GM23338 (cell line): ENCODE measurements around the gene ACOX2. TPM values are rescaled to one million over a fixed set of nuclear protein-coding genes. Genes with fewer than 3 reads are reported as not detected.

Experiments
- ATAC-seq: fragments of 200-7000 bp; cut with Tn5 transposase; 3 replicates; pipeline ENCODE4 v1.9.1; 2020
- DNase-seq: peaks from one replicate; pipeline ENCODE4 v3.0.0-alpha.2; 2015; ENCODE audit warnings: low spot score
- H2AFZ ChIP-seq: fragments of 200-600 bp; sonication (generic); 2 replicates; pipeline ENCODE4 v1.8.0; 2016; ENCODE audit warnings: antibody characterized with exemption, mild to moderate bottlenecking, moderate library complexity
- H3F3A ChIP-seq: fragments of 200-600 bp; sonication (generic); replicated peaks from 2 replicates; pipeline ENCODE4 v1.8.0; 2017; ENCODE audit warnings: antibody characterized with exemption, mixed run types, low read depth
- H3K27ac ChIP-seq: fragments of 200-600 bp; sonication (generic); 2 replicates; pipeline ENCODE4 v1.6.1; 2016; ENCODE audit warnings: low read depth
- H3K27me3 ChIP-seq: fragments of 200-600 bp; sonication (generic); 2 replicates; pipeline ENCODE4 v1.8.0; 2016; ENCODE audit warnings: mild to moderate bottlenecking, mixed run types, moderate library complexity; ENCODE audit not compliant: insufficient read depth
- H3K36me3 ChIP-seq: fragments of 200-600 bp; sonication (generic); 2 replicates; pipeline ENCODE4 v1.8.0; 2016; ENCODE audit warnings: mild to moderate bottlenecking; ENCODE audit not compliant: insufficient read depth
- H3K4me1 ChIP-seq: fragments of 200-600 bp; sonication (generic); 2 replicates; pipeline ENCODE4 v1.8.0; 2016; ENCODE audit warnings: mild to moderate bottlenecking, moderate library complexity; ENCODE audit not compliant: insufficient read depth
- H3K4me2 ChIP-seq: fragments of 200-600 bp; sonication (generic); 2 replicates; pipeline ENCODE4 v1.7.1; 2017; ENCODE audit warnings: mixed run types
- H3K4me3 ChIP-seq: fragments of 200-600 bp; sonication (generic); 2 replicates; pipeline ENCODE4 v1.6.1; 2016; ENCODE audit warnings: mixed run types
- H3K79me2 ChIP-seq: fragments of 200-600 bp; sonication (generic); replicated peaks from 2 replicates; pipeline ENCODE4 v1.8.0; 2017; ENCODE audit warnings: mild to moderate bottlenecking; ENCODE audit not compliant: insufficient read depth
- H3K9me2 ChIP-seq: fragments of 200-600 bp; sonication (generic); 2 replicates; pipeline ENCODE4 v1.8.0; 2017; ENCODE audit not compliant: insufficient read depth
- H4K20me1 ChIP-seq: fragments of 200-600 bp; sonication (generic); replicated peaks from 2 replicates; pipeline ENCODE4 v1.8.0; 2017; ENCODE audit warnings: mild to moderate bottlenecking; ENCODE audit not compliant: insufficient read depth
- H3K27ac Mint-ChIP-seq: 2 replicates; pipeline ENCODE4 v1.8.0; 2020; ENCODE audit warnings: inconsistent platforms, mild to moderate bottlenecking, moderate library complexity, mixed read lengths
- H3K27me3 Mint-ChIP-seq: 3 replicates; pipeline ENCODE4 v1.8.0; 2022; ENCODE audit warnings: low read depth, mild to moderate bottlenecking, moderate library complexity, mixed read lengths, inconsistent platforms; ENCODE audit not compliant: insufficient read depth, poor library complexity
- H3K36me3 Mint-ChIP-seq: 3 replicates; pipeline ENCODE4 v1.8.0; 2021; ENCODE audit warnings: low read depth, mild to moderate bottlenecking, inconsistent platforms, moderate library complexity, mixed read lengths
- H3K4me1 Mint-ChIP-seq: 3 replicates; pipeline ENCODE4 v1.8.0; 2020; ENCODE audit warnings: mild to moderate bottlenecking, inconsistent platforms, mixed read lengths
- H3K4me3 Mint-ChIP-seq: 3 replicates; pipeline ENCODE4 v1.8.0; 2021; ENCODE audit warnings: moderate library complexity, mild to moderate bottlenecking, inconsistent platforms, mixed read lengths
- H3K9me3 Mint-ChIP-seq: 3 replicates; pipeline ENCODE4 v1.8.0; 2020; ENCODE audit warnings: moderate library complexity, mild to moderate bottlenecking, inconsistent platforms, mixed read lengths
- CTCF ChIP-seq, 2 experiments: fragments of 200-600 bp in 1 of 2; sonication (generic) in 1 of 2; conservative IDR thresholded peaks; 2 replicates each; pipeline versions ENCODE4 v1.5.1 to v1.6.1; 2016 to 2017; ENCODE audit warnings: antibody characterized with exemption in 2 of 2, low read depth in 2 of 2, mild to moderate bottlenecking in 2 of 2, moderate library complexity in 1 of 2
- ETS1 ChIP-seq: IDR thresholded peaks from 2 replicates; pipeline ENCODE4 v1.6.1; 2016; ENCODE audit warnings: antibody characterized with exemption
- EZH2phosphoT487 ChIP-seq: fragments of 200-600 bp; sonication (generic); IDR thresholded peaks from one replicate; pipeline ENCODE4 v1.8.1; 2018; ENCODE audit warnings: antibody characterized with exemption; ENCODE audit not compliant: unreplicated experiment
- JUNB ChIP-seq: IDR thresholded peaks from one replicate; pipeline ENCODE4 v1.6.1; 2016; ENCODE audit warnings: antibody characterized with exemption; ENCODE audit not compliant: unreplicated experiment
- NANOG ChIP-seq: IDR thresholded peaks from 2 replicates; pipeline ENCODE4 v1.6.1; 2016; ENCODE audit warnings: antibody characterized with exemption, borderline replicate concordance
- STAT1 ChIP-seq: IDR thresholded peaks from one replicate; pipeline ENCODE4 v1.6.1; 2016; ENCODE audit warnings: antibody characterized with exemption; ENCODE audit not compliant: unreplicated experiment
- ZNF114 ChIP-seq: fragments of 250-450 bp; sonication (Bioruptor Pico); IDR thresholded peaks from 2 replicates; pipeline ENCODE4 v1.5.0; 2020; ENCODE audit warnings: mild to moderate bottlenecking, moderate library complexity
- ZNF331 ChIP-seq: fragments of 250-450 bp; sonication (Bioruptor Pico); IDR thresholded peaks from 2 replicates; pipeline ENCODE4 v1.5.0; 2020; ENCODE audit warnings: low read depth, mild to moderate bottlenecking, moderate library complexity
- polyA plus RNA-seq: library from polyadenylated mRNA; unstranded; fragments of >200 nt; fragmentation: Nextera tagmentation; extraction: Ambion mirVana; gene quantifications from 2 replicates; pipeline ENCODE4 v1.2.1, GENCODE V29; 2016
- total RNA-seq: library from RNA; depleted of rRNA; stranded (reverse); fragments of >200 nt; shearing (Covaris generic); gene quantifications from 2 replicates; pipeline ENCODE4 v1.2.3, GENCODE V29; 2014

Gene ACOX2
- total and polyA plus RNA-seq, 2 experiments from 2014 or later = 1.1 to 1.9 TPM

GRCh38 chr3:58463942-58464271 is 73.1 kb downstream of the ACOX2 start:
- H3K4me1 Mint-ChIP-seq = peaks cover 12% of the 10 kb centered on the region
- Histone ChIP-seq H3F3A (no peaks in the 10 kb centered on the region), H2AFZ (peak overlapping the region; percentile 84; the same call in 1 of the 2 replicates), H3K4me2 (peak overlapping the region; percentile 34; the same call in 1 of the 2 replicates), H3K4me3 (0 out of 2 replicates have a peak overlapping the region, but pooled peaks have one; percentile 9), H3K9me2 (no peaks in the 10 kb centered on the region), H3K4me1 (peaks cover 9% of the 10 kb centered on the region), H3K27me3 (no peaks in the 10 kb centered on the region), H3K27ac (no peak overlapping the region), H3K79me2 (no peaks in the 10 kb centered on the region), H4K20me1 (no peaks in the 10 kb centered on the region), H3K36me3 (no peaks in the 10 kb centered on the region)
- H3K36me3 Mint-ChIP-seq = no peaks in the 10 kb centered on the region
- no peak for TF ChIP-seq ETS1
- DNase-seq = no peak
- ATAC-seq = peak; percentile 9; the same call in 1 of the 3 replicates
- peaks cover 6% of the 10 kb centered on the region for H3K27me3 Mint-ChIP-seq
- H3K4me3 Mint-ChIP-seq = no peak overlapping the region
- no peak overlapping the region for H3K27ac Mint-ChIP-seq
- no peaks in the 10 kb centered on the region for H3K9me3 Mint-ChIP-seq

GRCh38 chr3:58463181-58463941 is 73.6 kb downstream of the ACOX2 start:
- H3K4me3 Mint-ChIP-seq = peak overlapping the region; percentile 49; the same call in 2 of the 3 replicates
- Histone ChIP-seq H3K4me3 (0 out of 2 replicates have a peak overlapping the region, but pooled peaks have one; percentile 9), H3K27me3 (no peaks in the 10 kb centered on the region), H3K27ac (peak overlapping the region; percentile 70; the same call in 1 of the 2 replicates), H3K79me2 (no peaks in the 10 kb centered on the region), H2AFZ (peak overlapping the region; percentile 84), H3K4me2 (peak overlapping the region; percentile 34), H3K4me1 (peaks cover 9% of the 10 kb centered on the region), H3K36me3 (no peaks in the 10 kb centered on the region), H4K20me1 (no peaks in the 10 kb centered on the region), H3F3A (no peaks in the 10 kb centered on the region), H3K9me2 (no peaks in the 10 kb centered on the region)
- H3K4me1 Mint-ChIP-seq = peaks cover 12% of the 10 kb centered on the region
- no peaks in the 10 kb centered on the region for H3K9me3 Mint-ChIP-seq
- peak overlapping the region; percentile 93 for H3K27ac Mint-ChIP-seq
- TF ChIP-seq EZH2phosphoT487 = no peak
- no peak for TF ChIP-seq ZNF114 (CRISPR knock-in tag)
- peak; percentile 89 to 93 for TF ChIP-seq CTCF (conservative IDR thresholded peaks at IDR 0.05; ENCODE audit: low read depth in 2 of 2)
- no peaks in the 10 kb centered on the region for H3K36me3 Mint-ChIP-seq
- peaks cover 6% of the 10 kb centered on the region for H3K27me3 Mint-ChIP-seq
- DNase-seq (peak; percentile 88), ATAC-seq (peak; percentile 97)

GRCh38 chr3:58462829-58463180 is 74.2 kb downstream of the ACOX2 start:
- H3K27me3 ChIP-seq = no peaks in the 10 kb centered on the region
- Mint-ChIP-seq H3K4me3 (no peak overlapping the region), H3K27ac (peak overlapping the region; percentile 93), H3K27me3 (peaks cover 6% of the 10 kb centered on the region), H3K9me3 (no peaks in the 10 kb centered on the region), H3K4me1 (peaks cover 12% of the 10 kb centered on the region), H3K36me3 (no peaks in the 10 kb centered on the region)
- H3K79me2 ChIP-seq = no peaks in the 10 kb centered on the region
- peak overlapping the region; percentile 70; the same call in 1 of the 2 replicates for H3K27ac ChIP-seq
- no peaks in the 10 kb centered on the region for H3K9me2 ChIP-seq
- DNase-seq (peak; percentile 58), ATAC-seq (peak; percentile 83)
- H3K4me1 ChIP-seq = peaks cover 9% of the 10 kb centered on the region
- no peak overlapping the region for H3K4me3 ChIP-seq
- H3K4me2 ChIP-seq = peak overlapping the region; percentile 34; the same call in 1 of the 2 replicates
- H2AFZ ChIP-seq = peak overlapping the region; percentile 84
- no peaks in the 10 kb centered on the region for H3K36me3 ChIP-seq
- no peaks in the 10 kb centered on the region for H4K20me1 ChIP-seq
- no peaks in the 10 kb centered on the region for H3F3A ChIP-seq
- no peak for TF ChIP-seq JUNB
- no peak for TF ChIP-seq ZNF114 (CRISPR knock-in tag)
- no peak for TF ChIP-seq NANOG
- no peak for TF ChIP-seq STAT1
- no peak for TF ChIP-seq ZNF331 (CRISPR knock-in tag)
- TF ChIP-seq CTCF (conservative IDR thresholded peaks at IDR 0.05; ENCODE audit: low read depth in 2 of 2) = no peak
- no peak for TF ChIP-seq EZH2phosphoT487
- TF ChIP-seq ETS1 = no peak
